Nephron progenitor cell (in vitro differentiated cells): ENCODE data around the gene CARD14.

Experiments used
- DNase-seq: peaks from one replicate; pipeline ENCODE4 v3.0.0; 2021
- H3K27ac Mint-ChIP-seq: 2 replicates; pipeline ENCODE4 v1.8.0; 2021; ENCODE audit warnings: mild to moderate bottlenecking, moderate library complexity, mixed read lengths
- H3K27me3 Mint-ChIP-seq: 2 replicates; pipeline ENCODE4 v1.8.0; 2021; ENCODE audit warnings: mild to moderate bottlenecking, low read depth, mixed read lengths; ENCODE audit not compliant: poor library complexity
- H3K36me3 Mint-ChIP-seq: 2 replicates; pipeline ENCODE4 v1.8.0; 2021; ENCODE audit warnings: low read depth, mixed read lengths
- H3K4me1 Mint-ChIP-seq: 2 replicates; pipeline ENCODE4 v1.8.0; 2021; ENCODE audit warnings: mixed read lengths
- H3K4me3 Mint-ChIP-seq: 2 replicates; pipeline ENCODE4 v1.8.0; 2021; ENCODE audit warnings: mild to moderate bottlenecking, moderate library complexity, mixed read lengths
- H3K9me3 Mint-ChIP-seq: 2 replicates; pipeline ENCODE4 v1.8.0; 2021; ENCODE audit warnings: mild to moderate bottlenecking, moderate library complexity, mixed read lengths
- TF ChIP-seq, protein P1 (sequence below): fragments of 200-600 bp; sonication (generic); IDR thresholded peaks from 2 replicates; pipeline ENCODE4 v1.5.0; 2021; ENCODE audit warnings: antibody characterized with exemption

The CARD14 gene

DNA sequence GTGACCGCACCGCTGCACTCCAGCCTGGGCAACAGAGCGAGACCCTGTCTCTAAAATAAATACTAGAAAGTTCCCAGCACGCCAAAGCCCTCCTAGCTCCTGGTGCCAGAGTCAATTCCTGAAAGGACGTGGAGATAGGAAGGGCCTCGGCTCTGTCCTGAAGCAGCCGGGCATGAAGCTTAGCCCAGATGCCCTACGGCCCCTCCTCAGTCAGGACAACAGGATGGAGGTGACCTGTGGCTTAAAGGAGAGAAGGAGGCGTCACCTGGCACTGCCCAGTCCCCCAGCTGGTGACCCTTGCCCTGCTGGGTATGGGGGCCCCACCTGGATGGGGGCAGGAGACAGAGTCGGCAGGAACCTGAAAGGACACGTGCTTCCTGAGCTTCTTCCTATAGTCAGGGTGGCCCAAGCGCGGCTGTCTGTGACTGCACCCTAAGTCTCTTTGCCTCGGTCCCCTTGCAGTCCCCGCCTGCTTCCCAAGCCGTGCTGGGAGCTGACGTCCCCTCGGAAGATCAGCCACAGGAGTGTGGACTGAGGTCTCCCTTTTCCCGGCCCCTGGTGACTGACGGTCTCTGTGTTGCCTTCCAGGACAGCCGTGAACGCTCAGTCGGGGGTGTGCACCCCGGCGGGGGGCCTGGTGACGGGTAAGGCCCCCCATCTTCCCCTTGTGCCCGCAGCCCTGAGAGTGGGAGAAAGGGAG lies 75.9 kb downstream of the CARD14 start:
- Mint-ChIP-seq H3K9me3 (no peaks in the 10 kb centered on the region), H3K4me3 (no peak overlapping the region), H3K27me3 (peaks cover 4% of the 10 kb centered on the region), H3K27ac (peak overlapping the region; percentile 66), H3K36me3 (peaks cover 28% of the 10 kb centered on the region), H3K4me1 (peaks cover 8% of the 10 kb centered on the region)
- DNase-seq: no peak
- TF ChIP-seq, protein P1, sequence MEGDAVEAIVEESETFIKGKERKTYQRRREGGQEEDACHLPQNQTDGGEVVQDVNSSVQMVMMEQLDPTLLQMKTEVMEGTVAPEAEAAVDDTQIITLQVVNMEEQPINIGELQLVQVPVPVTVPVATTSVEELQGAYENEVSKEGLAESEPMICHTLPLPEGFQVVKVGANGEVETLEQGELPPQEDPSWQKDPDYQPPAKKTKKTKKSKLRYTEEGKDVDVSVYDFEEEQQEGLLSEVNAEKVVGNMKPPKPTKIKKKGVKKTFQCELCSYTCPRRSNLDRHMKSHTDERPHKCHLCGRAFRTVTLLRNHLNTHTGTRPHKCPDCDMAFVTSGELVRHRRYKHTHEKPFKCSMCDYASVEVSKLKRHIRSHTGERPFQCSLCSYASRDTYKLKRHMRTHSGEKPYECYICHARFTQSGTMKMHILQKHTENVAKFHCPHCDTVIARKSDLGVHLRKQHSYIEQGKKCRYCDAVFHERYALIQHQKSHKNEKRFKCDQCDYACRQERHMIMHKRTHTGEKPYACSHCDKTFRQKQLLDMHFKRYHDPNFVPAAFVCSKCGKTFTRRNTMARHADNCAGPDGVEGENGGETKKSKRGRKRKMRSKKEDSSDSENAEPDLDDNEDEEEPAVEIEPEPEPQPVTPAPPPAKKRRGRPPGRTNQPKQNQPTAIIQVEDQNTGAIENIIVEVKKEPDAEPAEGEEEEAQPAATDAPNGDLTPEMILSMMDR: no peak

DNA sequence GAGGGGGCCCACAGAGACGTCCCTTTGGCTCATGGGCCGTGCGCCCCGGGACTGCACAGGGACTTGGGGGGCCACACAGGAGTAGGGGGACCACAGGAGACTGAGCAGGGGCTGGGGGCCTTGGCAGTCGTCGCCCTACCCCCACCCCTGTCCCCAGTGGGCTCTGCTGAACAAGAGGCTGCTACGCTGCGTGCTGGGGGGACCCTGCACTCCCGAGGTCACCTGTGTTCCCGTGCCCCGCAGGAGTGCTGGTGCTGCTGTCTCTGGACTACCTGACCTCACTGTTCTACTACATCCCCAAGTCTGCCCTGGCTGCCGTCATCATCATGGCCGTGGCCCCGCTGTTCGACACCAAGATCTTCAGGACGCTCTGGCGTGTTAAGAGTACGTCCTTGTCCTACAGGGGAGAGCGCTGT lies 76.4 kb downstream of the CARD14 start:
- no peak for DNase-seq
- Mint-ChIP-seq H3K4me1 (peaks cover 8% of the 10 kb centered on the region), H3K9me3 (no peaks in the 10 kb centered on the region), H3K36me3 (peaks cover 24% of the 10 kb centered on the region), H3K27ac (no peak overlapping the region), H3K27me3 (peaks cover 4% of the 10 kb centered on the region), H3K4me3 (no peak overlapping the region)
- TF ChIP-seq, protein P1: no peak

DNA sequence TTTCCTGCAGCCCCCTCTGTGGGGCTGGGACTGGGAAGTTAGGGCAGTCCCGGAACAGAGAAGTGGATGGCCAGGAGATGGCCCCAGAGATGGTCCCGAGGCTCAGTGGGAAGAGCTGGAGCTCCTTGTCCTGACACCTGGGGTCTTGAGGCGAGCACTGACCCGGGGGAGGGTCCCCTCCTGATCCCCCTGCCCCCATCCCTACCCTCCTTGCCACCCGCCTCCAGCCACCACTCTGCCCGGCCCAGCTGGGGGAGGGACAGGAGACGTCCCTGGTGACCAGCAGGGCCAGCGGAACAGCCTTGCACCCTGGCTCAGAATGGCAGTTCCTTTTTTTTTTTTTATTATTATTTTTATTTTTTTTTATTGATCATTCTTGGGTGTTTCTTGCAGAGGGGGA lies 76.9 kb downstream of the CARD14 start:
- peaks cover 4% of the 10 kb centered on the region for H3K27me3 Mint-ChIP-seq
- peaks cover 20% of the 10 kb centered on the region for H3K36me3 Mint-ChIP-seq
- DNase-seq: no peak
- no peak overlapping the region for H3K27ac Mint-ChIP-seq
- peaks cover 8% of the 10 kb centered on the region for H3K4me1 Mint-ChIP-seq
- H3K9me3 Mint-ChIP-seq: no peaks in the 10 kb centered on the region
- TF ChIP-seq, protein P1: no peak
- H3K4me3 Mint-ChIP-seq: no peak overlapping the region

DNA sequence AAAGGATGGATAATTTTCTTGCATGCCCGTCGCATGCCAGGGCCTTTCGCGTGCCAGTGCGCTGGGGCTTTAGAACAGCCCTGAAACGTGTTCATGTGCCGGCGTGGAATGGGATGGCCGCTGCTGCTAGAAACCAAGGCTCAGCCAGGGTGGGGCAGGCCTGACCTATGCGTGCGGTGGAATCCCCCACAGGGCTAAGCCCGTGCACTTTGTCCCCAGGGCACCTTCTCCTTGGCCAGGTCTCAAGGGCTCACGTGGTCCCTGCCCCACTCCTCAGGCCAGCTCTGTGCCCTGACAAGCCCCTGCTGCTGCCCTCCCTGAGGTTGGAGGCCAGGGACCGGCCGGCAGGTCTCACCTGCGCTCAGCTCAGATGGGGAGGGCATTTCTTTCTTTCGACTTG lies 77.7 kb downstream of the CARD14 start:
- no peak overlapping the region for H3K4me3 Mint-ChIP-seq
- H3K9me3 Mint-ChIP-seq: no peaks in the 10 kb centered on the region
- peaks cover 8% of the 10 kb centered on the region for H3K4me1 Mint-ChIP-seq
- peaks cover 11% of the 10 kb centered on the region for H3K36me3 Mint-ChIP-seq
- H3K27ac Mint-ChIP-seq: no peak overlapping the region
- peaks cover 4% of the 10 kb centered on the region for H3K27me3 Mint-ChIP-seq
- no peak for DNase-seq
- TF ChIP-seq, protein P1: no peak

DNA sequence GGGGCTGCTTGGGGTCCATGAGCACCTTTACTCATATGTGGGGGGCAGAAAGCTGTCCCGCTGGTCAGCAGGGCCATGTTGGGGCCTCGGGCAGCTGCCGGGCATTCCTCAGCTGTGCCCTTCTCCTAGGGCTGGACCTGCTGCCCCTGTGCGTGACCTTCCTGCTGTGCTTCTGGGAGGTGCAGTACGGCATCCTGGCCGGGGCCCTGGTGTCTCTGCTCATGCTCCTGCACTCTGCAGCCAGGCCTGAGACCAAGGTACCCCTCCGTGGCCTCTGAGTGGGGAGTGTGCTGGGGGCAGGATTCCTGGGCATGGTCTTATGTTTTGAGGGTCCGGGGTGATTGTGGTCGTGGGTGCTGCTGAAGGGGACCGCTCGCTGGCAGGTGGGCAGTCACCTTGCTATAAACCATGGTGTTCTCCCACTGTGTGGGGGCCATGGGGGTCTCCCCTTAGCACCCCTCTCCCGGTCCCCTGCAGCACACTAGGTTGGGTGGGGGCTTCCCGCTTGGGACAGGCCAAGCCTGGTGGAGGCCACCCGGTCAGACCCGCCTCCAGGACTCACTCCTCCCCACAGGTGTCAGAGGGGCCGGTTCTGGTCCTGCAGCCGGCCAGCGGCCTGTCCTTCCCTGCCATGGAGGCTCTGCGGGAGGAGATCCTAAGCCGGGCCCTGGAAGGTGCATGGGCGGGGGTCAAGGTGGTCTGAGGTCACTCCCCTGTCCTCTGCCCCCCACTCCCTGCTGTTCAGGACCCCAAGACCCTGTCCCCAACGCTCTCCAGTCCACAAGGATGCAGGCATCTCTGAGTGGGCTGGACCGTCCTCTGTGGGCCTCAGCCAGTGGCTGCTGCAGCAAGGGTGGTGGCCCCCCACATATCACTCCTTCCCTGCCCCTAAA lies 78.4 kb downstream of the CARD14 start:
- no peak overlapping the region for H3K27ac Mint-ChIP-seq
- H3K27me3 Mint-ChIP-seq: peaks cover 4% of the 10 kb centered on the region

More for the DNA sequence above, 78.4 kb downstream of the CARD14 start:
- TF ChIP-seq, protein P1: no peak
- H3K9me3 Mint-ChIP-seq: no peaks in the 10 kb centered on the region
- no peak for DNase-seq
- H3K4me1 Mint-ChIP-seq: peaks cover 10% of the 10 kb centered on the region
- no peak overlapping the region for H3K4me3 Mint-ChIP-seq
- peaks cover 5% of the 10 kb centered on the region for H3K36me3 Mint-ChIP-seq
